Left hindlimb (tissue), 1 donor: Measurements from ENCODE around the gene TSPAN15.
"Not testable (repeated sequence)": the region's sequence is repeated elsewhere in the genome, so short reads cannot be mapped to it uniquely, and the experiment has no call there.

Experiments
- DNase-seq: peaks from one replicate; pipeline ENCODE4 v3.0.0-alpha.2; 2018

The TSPAN15 gene

GRCh38 chr10:69449841-69450240 lies 1.4 kb upstream of the TSPAN15 start:
- DNase-seq = no peak

GRCh38 chr10:69450395-69450794 lies 870 bp upstream of the TSPAN15 start:
- DNase-seq = not testable (repeated sequence)

- DNase-seq = no peak
Observed at GRCh38 chr10:69451784-69452251, 553 bp downstream of the TSPAN15 start.

- no peak for DNase-seq
Observed at GRCh38 chr10:69452676-69453415, 1.6 kb downstream of the TSPAN15 start.

GRCh38 chr10:69453795-69454194 lies 2.5 kb downstream of the TSPAN15 start:
- no peak for DNase-seq

- no peak for DNase-seq
Observed at GRCh38 chr10:69455006-69455763, 3.9 kb downstream of the TSPAN15 start.

- no peak for DNase-seq
Observed at GRCh38 chr10:69456880-69457693, 5.8 kb downstream of the TSPAN15 start.

- no peak for DNase-seq
Observed at GRCh38 chr10:69457771-69458237, 6.5 kb downstream of the TSPAN15 start.

- DNase-seq = no peak
Observed at GRCh38 chr10:69458430-69459100, 7.3 kb downstream of the TSPAN15 start.

GRCh38 chr10:69459101-69459790 lies 8.0 kb downstream of the TSPAN15 start:
- no peak for DNase-seq

GRCh38 chr10:69459893-69460575 lies 8.8 kb downstream of the TSPAN15 start:
- DNase-seq = no peak

- no peak for DNase-seq
Observed at GRCh38 chr10:69460576-69461242, 9.4 kb downstream of the TSPAN15 start.

- no peak for DNase-seq
Observed at GRCh38 chr10:69461243-69462025, 10.2 kb downstream of the TSPAN15 start.

- no peak for DNase-seq
Observed at GRCh38 chr10:69463886-69464285, 12.6 kb downstream of the TSPAN15 start.

- DNase-seq = no peak
Observed at GRCh38 chr10:69464401-69464800, 13.1 kb downstream of the TSPAN15 start.

- no peak for DNase-seq
Observed at GRCh38 chr10:69464801-69465401, 13.6 kb downstream of the TSPAN15 start.

GRCh38 chr10:69465457-69466157 lies 14.3 kb downstream of the TSPAN15 start:
- DNase-seq = no peak

GRCh38 chr10:69466158-69466490 lies 14.9 kb downstream of the TSPAN15 start:
- DNase-seq = no peak

GRCh38 chr10:69466689-69467088 lies 15.4 kb downstream of the TSPAN15 start:
- DNase-seq = no peak
